Measurements from ENCODE around the gene MAML2. TPM values are rescaled to one million over a fixed set of nuclear protein-coding genes. Genes with fewer than 3 reads are reported as not detected.

Gene MAML2
- total and polyA plus RNA-seq, 2 of the 8 experiments (the other 6 are each of a cell fraction or from before 2014, with no cell fraction given), result 3.8 to 6.6 TPM

DNA sequence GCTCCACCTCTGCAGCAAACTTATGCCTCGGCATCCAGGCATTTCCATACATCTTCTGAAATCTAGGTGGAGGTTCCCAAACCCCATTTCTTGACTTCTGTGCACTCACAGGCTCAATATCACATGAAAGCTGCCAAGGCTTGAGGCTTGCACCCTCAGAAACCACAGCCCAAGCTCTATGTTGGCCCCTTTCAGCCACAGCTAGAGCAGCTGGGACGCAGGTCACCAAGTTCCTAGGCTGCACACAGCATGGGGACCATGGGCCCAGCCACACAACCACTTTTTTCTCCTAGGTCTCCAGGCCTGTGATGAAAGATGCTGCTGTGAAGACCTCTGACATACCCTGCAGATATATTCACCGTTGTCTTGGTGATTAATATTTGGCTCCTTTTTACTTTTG is 394.4 kb downstream of the MAML2 start:
- Histone ChIP-seq H3K36me3 (ENCODE audit: control insufficient read depth in 2 of 4, insufficient read depth in 4 of 4, low read length in 3 of 4) (no peaks in the 10 kb centered on the region), H3K4me3 (ENCODE audit: extremely low read depth in 1 of 4, insufficient read depth in 2 of 4, low read depth in 3 of 4, low read length in 4 of 4) (no peak overlapping the region), H3K9ac (replicated peaks in 1 of 4; ENCODE audit: extremely low read depth in 1 of 4, low read depth in 3 of 4, low read length in 3 of 4) (no peak overlapping the region), H3K14ac (ENCODE audit: insufficient read length) (no peak overlapping the region), H3K4me1 (replicated peaks in 1 of 4; ENCODE audit: control insufficient read depth in 3 of 4, insufficient read depth in 4 of 4, low read length in 3 of 4) (no peaks in the 10 kb centered on the region), H3K79me2 (ENCODE audit: control insufficient read depth in 1 of 2, insufficient read depth in 2 of 2, low read length in 2 of 2) (no peaks in the 10 kb centered on the region), H3K18ac (ENCODE audit: extremely low read depth, low read length) (no peak overlapping the region), H3K9me3 (ENCODE audit: insufficient read depth in 2 of 2, low read depth in 1 of 2, low read length in 1 of 2) (peaks cover 30 to 35% of the 10 kb centered on the region in 2 experiments), H3K79me1 (ENCODE audit: low read depth, low read length) (no peaks in the 10 kb centered on the region), H2AK5ac (ENCODE audit: low read depth, low read length) (no peak overlapping the region), H3K56ac (replicated peaks; ENCODE audit: insufficient read length, low read depth, low read length) (no peak overlapping the region), H3K27ac (ENCODE audit: low read depth, low read length) (no peak overlapping the region), H3K23me2 (ENCODE audit: low read depth, low read length) (no peaks in the 10 kb centered on the region), H2BK15ac (ENCODE audit: low read length) (no peak overlapping the region), H2BK20ac (ENCODE audit: low read length) (no peak overlapping the region), H4K20me1 (replicated peaks in 1 of 2; ENCODE audit: control insufficient read depth in 1 of 2, insufficient read depth in 2 of 2, low read length in 2 of 2) (no peaks in the 10 kb centered on the region), H4K5ac (ENCODE audit: insufficient read length, low read depth, low read length) (no peak overlapping the region), H4K8ac (ENCODE audit: extremely low read depth, insufficient read depth, low read length) (no peak overlapping the region), H3K4ac (replicated peaks; ENCODE audit: insufficient read length, low read depth, low read length) (no peak overlapping the region), H3K23ac (ENCODE audit: insufficient read length) (no peak overlapping the region), H4K91ac (replicated peaks; ENCODE audit: insufficient read length, low read length) (no peak overlapping the region), H3K4me2 (ENCODE audit: insufficient read depth in 1 of 2, low read depth in 2 of 2, low read length in 2 of 2) (no peak overlapping the region), H2BK5ac (ENCODE audit: low read depth, low read length) (no peak overlapping the region), H2AFZ (ENCODE audit: low read length) (no peak overlapping the region), H3K27me3 (replicated peaks in 1 of 4; ENCODE audit: control insufficient read depth in 3 of 4, extremely low read depth in 1 of 4, insufficient read depth in 3 of 4, low read length in 3 of 4) (no peaks in the 10 kb centered on the region), H2BK120ac (replicated peaks; ENCODE audit: low read depth, low read length) (no peak overlapping the region), H2BK12ac (ENCODE audit: low read depth, low read length) (no peak overlapping the region)
- DNase-seq (ENCODE audit: low read depth in 1 of 2, low spot score in 2 of 2) (no peak), FAIRE-seq (no peak)
- WGBS, 2 experiments (ENCODE audit: extremely low coverage in 1 of 2, insufficient coverage in 1 of 2, insufficient read length in 1 of 2, insufficient replicate concordance in 2 of 2, low coverage in 1 of 2, low lambda C conversion rate in 2 of 2, missing lambda C conversion rate in 1 of 2), result 93% methylated on average over 3 of the region's 3 CpGs; no CpG with 5 or more reads in 1 of the 2 experiments
- TF ChIP-seq SP1 (IDR thresholded peaks at IDR 0.05; ENCODE audit: low read depth, low read length), result no peak
- no peak for TF ChIP-seq EGR1 (IDR thresholded peaks at IDR 0.05; ENCODE audit: borderline replicate concordance, low read depth, low read length)
- TF ChIP-seq ASH2L (IDR thresholded peaks at IDR 0.05; ENCODE audit: low read length), result no peak
- no peak for TF ChIP-seq CHD1 (IDR thresholded peaks at IDR 0.05; ENCODE audit: low read depth, low read length)
- TF ChIP-seq RFX5 (IDR thresholded peaks at IDR 0.05; ENCODE audit: borderline replicate concordance, low read depth, low read length), result no peak
- TF ChIP-seq, protein P1, sequence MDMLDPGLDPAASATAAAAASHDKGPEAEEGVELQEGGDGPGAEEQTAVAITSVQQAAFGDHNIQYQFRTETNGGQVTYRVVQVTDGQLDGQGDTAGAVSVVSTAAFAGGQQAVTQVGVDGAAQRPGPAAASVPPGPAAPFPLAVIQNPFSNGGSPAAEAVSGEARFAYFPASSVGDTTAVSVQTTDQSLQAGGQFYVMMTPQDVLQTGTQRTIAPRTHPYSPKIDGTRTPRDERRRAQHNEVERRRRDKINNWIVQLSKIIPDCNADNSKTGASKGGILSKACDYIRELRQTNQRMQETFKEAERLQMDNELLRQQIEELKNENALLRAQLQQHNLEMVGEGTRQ (IDR thresholded peaks at IDR 0.05; ENCODE audit: low read length), result no peak
- no peak for TF ChIP-seq RXRA (IDR thresholded peaks at IDR 0.05; ENCODE audit: insufficient read depth, low read depth, low read length)
- TF ChIP-seq HDAC2 (IDR thresholded peaks at IDR 0.05; ENCODE audit: borderline replicate concordance in 1 of 2, low read depth in 2 of 2, low read length in 2 of 2), result no peak
- TF ChIP-seq E2F6 (IDR thresholded peaks at IDR 0.05), result no peak
- TF ChIP-seq BRCA1 (IDR thresholded peaks at IDR 0.05; ENCODE audit: low read depth, low read length), result no peak
- no peak for TF ChIP-seq GTF2F1 (IDR thresholded peaks at IDR 0.05; ENCODE audit: borderline replicate concordance, low read depth, low read length)
- POLR2A ChIA-PET (ENCODE audit: partially characterized antibody), result no interaction called here
- CTCF ChIA-PET (ENCODE audit: partially characterized antibody), result no interaction called here
